HG02678 (cell line): ENCODE results near the gene ETF1.
"Not testable (repeated sequence)": the region's sequence is repeated elsewhere in the genome, so short reads cannot be mapped to it uniquely, and the experiment has no call there.

Experiments
- ATAC-seq: cut with Tn5 transposase; IDR thresholded peaks from one replicate; pipeline ENCODE4 v1.9.1; 2021; ENCODE audit warnings: mild to moderate bottlenecking, moderate library complexity; ENCODE audit not compliant: unreplicated experiment

Gene ETF1

GRCh38 chr5:138533973-138534941 is 8.8 kb downstream of the ETF1 start:
- ATAC-seq = no peak

GRCh38 chr5:138529812-138530211 is 13.2 kb downstream of the ETF1 start:
- ATAC-seq = no peak

- no peak for ATAC-seq
These were observed 14.1 kb downstream of the ETF1 start for GRCh38 chr5:138528744-138529469.

GRCh38 chr5:138528208-138528607 is 14.8 kb downstream of the ETF1 start:
- no peak for ATAC-seq

- ATAC-seq = no peak
These were observed 15.9 kb downstream of the ETF1 start for GRCh38 chr5:138527170-138527569.

GRCh38 chr5:138523406-138523805 is 19.6 kb downstream of the ETF1 start:
- ATAC-seq = no peak

GRCh38 chr5:138520971-138521370 is 22.1 kb downstream of the ETF1 start:
- no peak for ATAC-seq

- ATAC-seq = no peak
These were observed 25.6 kb downstream of the ETF1 start for GRCh38 chr5:138517437-138517836.

- no peak for ATAC-seq
These were observed 27.3 kb downstream of the ETF1 start for GRCh38 chr5:138515556-138516245.

- ATAC-seq = no peak
These were observed 29.0 kb downstream of the ETF1 start for GRCh38 chr5:138514021-138514420.

GRCh38 chr5:138508958-138509357 is 34.1 kb downstream of the ETF1 start:
- no peak for ATAC-seq

- ATAC-seq = not testable (repeated sequence)
These were observed 35.6 kb downstream of the ETF1 start for GRCh38 chr5:138507485-138507884.

GRCh38 chr5:138506370-138507306 is 36.4 kb downstream of the ETF1 start:
- no peak for ATAC-seq

GRCh38 chr5:138504799-138505198 is 38.2 kb downstream of the ETF1 start:
- ATAC-seq = no peak

- ATAC-seq = no peak
These were observed 39.4 kb downstream of the ETF1 start for GRCh38 chr5:138503487-138504270.

- ATAC-seq = no peak
These were observed 40.5 kb downstream of the ETF1 start for GRCh38 chr5:138502521-138502920.

GRCh38 chr5:138502121-138502520 is 40.9 kb downstream of the ETF1 start:
- no peak for ATAC-seq

- ATAC-seq = no peak
These were observed 44.7 kb downstream of the ETF1 start for GRCh38 chr5:138498376-138498775.

GRCh38 chr5:138495351-138495750 is 47.7 kb downstream of the ETF1 start:
- ATAC-seq = no peak
